HG03045 (cell line): ENCODE results near the gene COL26A1.
"Not testable (repeated sequence)": the region's sequence is repeated elsewhere in the genome, so short reads cannot be mapped to it uniquely, and the experiment has no call there.

Source experiments
- ATAC-seq: cut with Tn5 transposase; IDR thresholded peaks from one replicate; pipeline ENCODE4 v1.9.1; 2021; ENCODE audit warnings: mild to moderate bottlenecking, moderate library complexity; ENCODE audit not compliant: unreplicated experiment

Gene COL26A1

GRCh38 chr7:101362334-101363195 lies at the start of gene COL26A1:
TSS of gene COL26A1 (plus strand) at chr7:101362875. CDS start at chr7:101363033, 158 bp downstream.
- ATAC-seq = no peak

GRCh38 chr7:101315336-101315735 lies 47.3 kb upstream of the COL26A1 start:
- no peak for ATAC-seq

- no peak for ATAC-seq
Observed at GRCh38 chr7:101319401-101319800, 43.3 kb upstream of the COL26A1 start.

GRCh38 chr7:101321491-101322401 lies 40.9 kb upstream of the COL26A1 start, which contains the start of gene IFT22:
TSS of gene IFT22 (minus strand) at chr7:101321812. CDS start at chr7:101321709, 103 bp downstream.
- peak; percentile 95 for ATAC-seq

- no peak for ATAC-seq
Observed at GRCh38 chr7:101328159-101328558, 34.5 kb upstream of the COL26A1 start.

- ATAC-seq = no peak
Observed at GRCh38 chr7:101330011-101330484, 32.6 kb upstream of the COL26A1 start.

GRCh38 chr7:101332026-101332425 lies 30.6 kb upstream of the COL26A1 start:
- no peak for ATAC-seq

- no peak for ATAC-seq
Observed at GRCh38 chr7:101333912-101334311, 28.8 kb upstream of the COL26A1 start.

GRCh38 chr7:101340379-101340778 lies 22.3 kb upstream of the COL26A1 start:
- no peak for ATAC-seq

GRCh38 chr7:101342892-101343291 lies 19.8 kb upstream of the COL26A1 start:
- ATAC-seq = no peak

- no peak for ATAC-seq
Observed at GRCh38 chr7:101347477-101347876, 15.2 kb upstream of the COL26A1 start.

GRCh38 chr7:101348456-101349067 lies 14.1 kb upstream of the COL26A1 start:
- not testable (repeated sequence) for ATAC-seq

- ATAC-seq = not testable (repeated sequence)
Observed at GRCh38 chr7:101349300-101349699, 13.4 kb upstream of the COL26A1 start.

- ATAC-seq = no peak
Observed at GRCh38 chr7:101352920-101353308, 9.8 kb upstream of the COL26A1 start.

GRCh38 chr7:101357433-101357832 lies 5.2 kb upstream of the COL26A1 start:
- no peak for ATAC-seq

GRCh38 chr7:101363196-101363733 lies 590 bp downstream of the COL26A1 start:
- no peak for ATAC-seq

- ATAC-seq = peak; percentile 81
Observed at GRCh38 chr7:101363734-101364374, 1.2 kb downstream of the COL26A1 start.

- ATAC-seq = no peak
Observed at GRCh38 chr7:101365956-101366355, 3.3 kb downstream of the COL26A1 start.

GRCh38 chr7:101367676-101368075 lies 5.0 kb downstream of the COL26A1 start:
- no peak for ATAC-seq
